Transverse colon (tissue), 3 donors: ENCODE results near the gene LEF1.

Experiments
- POLR2A ChIP-seq: fragments of 450-650 bp; IDR thresholded peaks from one replicate; pipeline ENCODE4 v1.6.1; 2016; ENCODE audit warnings: antibody characterized with exemption, mild to moderate bottlenecking, moderate library complexity
- TF ChIP-seq, protein P1 (sequence below), 5 experiments: fragments of 200-600 bp in 3 of 5; fragments of 450-650 bp in 2 of 5; sonication (generic) in 3 of 5; IDR thresholded peaks; 1 replicate in 2 of 5; 2 replicates in 3 of 5; pipeline ENCODE4 v1.5.1; 2016 to 2017; ENCODE audit warnings: antibody characterized with exemption in 5 of 5, inconsistent platforms in 3 of 5, mild to moderate bottlenecking in 2 of 5, moderate library complexity in 1 of 5

DNA sequence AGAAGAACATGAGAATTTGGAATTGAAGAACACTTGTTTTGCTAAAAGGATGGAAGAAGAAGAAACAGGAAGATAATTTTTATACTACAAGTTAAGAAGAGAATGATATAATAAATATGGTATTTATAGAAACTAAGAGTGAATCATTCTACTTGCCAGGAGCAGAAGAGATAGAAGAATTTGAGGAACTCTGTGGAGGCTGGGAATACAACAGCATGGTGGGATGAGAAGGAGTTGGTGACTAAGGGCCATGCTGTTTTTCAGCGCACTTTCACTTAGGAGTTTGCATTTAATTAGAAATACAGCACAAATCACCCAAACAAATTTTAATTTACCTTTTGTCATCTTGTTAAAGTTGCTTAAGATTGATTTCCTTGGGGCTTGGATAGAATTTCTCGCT is 158.6 kb downstream of the LEF1 start:
- TF ChIP-seq, protein P1, sequence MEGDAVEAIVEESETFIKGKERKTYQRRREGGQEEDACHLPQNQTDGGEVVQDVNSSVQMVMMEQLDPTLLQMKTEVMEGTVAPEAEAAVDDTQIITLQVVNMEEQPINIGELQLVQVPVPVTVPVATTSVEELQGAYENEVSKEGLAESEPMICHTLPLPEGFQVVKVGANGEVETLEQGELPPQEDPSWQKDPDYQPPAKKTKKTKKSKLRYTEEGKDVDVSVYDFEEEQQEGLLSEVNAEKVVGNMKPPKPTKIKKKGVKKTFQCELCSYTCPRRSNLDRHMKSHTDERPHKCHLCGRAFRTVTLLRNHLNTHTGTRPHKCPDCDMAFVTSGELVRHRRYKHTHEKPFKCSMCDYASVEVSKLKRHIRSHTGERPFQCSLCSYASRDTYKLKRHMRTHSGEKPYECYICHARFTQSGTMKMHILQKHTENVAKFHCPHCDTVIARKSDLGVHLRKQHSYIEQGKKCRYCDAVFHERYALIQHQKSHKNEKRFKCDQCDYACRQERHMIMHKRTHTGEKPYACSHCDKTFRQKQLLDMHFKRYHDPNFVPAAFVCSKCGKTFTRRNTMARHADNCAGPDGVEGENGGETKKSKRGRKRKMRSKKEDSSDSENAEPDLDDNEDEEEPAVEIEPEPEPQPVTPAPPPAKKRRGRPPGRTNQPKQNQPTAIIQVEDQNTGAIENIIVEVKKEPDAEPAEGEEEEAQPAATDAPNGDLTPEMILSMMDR (IDR thresholded peaks at IDR 0.05) = no peak
- TF ChIP-seq POLR2A = no peak
